Ramos (cell line): ENCODE data around the gene FILIP1L.

Source experiments
- in situ Hi-C: fragments of 300-500 bp; cut with MboI; formaldehyde crosslinking; loops from one replicate; pipeline ENCODE4 v1.14.3; 2022; ENCODE audit warnings: low sequenced_read_pairs; ENCODE audit not compliant: unreplicated experiment

Gene FILIP1L

DNA sequence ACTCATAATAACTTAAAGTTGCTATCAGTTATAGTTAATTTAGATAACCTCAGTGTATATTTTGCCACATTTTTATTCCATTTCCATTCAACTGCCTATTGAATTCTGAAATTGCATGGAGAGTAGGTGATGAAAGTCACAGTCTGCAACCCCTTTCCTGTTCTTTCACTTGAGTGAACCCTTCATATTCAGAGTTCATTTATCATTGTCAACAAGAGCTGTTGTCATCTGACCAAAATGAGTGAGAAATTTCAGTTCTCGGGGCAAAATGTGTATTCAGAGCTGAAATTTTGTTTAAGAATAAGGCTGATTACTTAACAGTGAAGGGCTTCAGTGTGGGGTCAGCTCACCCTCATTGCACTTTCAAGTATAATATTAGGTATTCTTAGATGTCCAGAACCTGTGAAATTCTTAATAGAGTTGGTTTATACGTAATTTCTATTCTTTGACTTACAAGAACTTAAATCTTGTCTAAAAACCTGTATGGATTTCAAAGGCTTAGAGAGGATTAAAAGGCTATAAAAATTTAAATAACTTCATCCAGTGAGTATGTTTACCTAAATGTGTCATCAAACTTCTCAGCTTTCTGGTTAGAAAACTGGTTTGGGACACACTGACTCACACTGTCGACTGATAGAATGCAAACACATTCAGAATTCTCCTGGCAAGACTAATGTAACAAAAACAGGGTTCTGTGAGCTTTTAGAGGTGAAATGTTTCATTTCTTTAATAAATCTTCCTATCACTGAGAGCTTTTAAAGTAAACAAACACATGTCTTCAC lies 204.4 kb downstream of the FILIP1L start:
- in situ Hi-C loops: no loop called here

DNA sequence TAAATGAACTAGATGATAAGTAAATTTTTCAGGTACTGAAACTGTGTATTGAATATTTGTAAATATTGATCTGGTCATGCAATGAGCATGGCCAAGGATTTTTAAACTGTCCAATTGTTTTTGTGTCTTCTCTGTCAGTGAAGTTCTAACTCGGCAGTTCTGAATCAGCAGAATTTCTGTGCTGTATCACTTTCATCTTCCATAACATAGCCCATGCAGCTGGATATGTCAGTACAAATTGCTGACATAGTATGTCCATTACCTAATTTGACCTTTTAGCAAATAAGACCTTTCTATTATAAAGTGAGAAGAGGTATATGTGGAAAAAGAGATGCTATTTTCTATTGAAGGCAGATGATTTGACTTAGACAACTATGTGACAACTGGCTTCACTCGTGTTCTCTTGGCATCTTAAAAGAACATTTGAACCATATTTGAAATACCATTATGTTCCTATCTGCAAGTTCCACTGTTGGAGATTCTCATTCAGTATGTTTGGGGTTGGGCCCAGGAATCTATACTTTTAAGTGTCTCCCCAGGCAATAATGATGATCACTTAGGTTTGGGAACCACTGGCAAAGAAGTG lies 206.2 kb downstream of the FILIP1L start:
- in situ Hi-C loops: no loop called here

DNA sequence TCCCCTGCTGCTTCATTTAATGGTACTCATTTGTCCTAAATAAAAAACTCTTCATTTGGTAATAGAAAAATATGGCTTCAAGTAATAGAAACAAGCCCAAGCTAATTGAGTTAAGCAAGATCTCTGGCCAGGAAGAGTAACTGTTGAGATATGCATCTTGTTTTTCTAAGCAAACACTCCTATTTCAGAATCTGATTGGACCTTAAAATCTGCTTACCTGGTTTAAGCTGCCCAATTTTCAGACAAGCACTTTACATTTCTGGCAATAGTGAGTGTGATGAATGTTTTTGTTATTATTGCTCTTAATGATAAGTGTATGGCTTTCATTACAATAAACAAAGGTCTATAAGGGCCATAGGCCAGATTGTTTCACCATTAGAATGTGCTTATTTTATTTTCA lies 210.4 kb downstream of the FILIP1L start:
- in situ Hi-C loops: no loop called here

DNA sequence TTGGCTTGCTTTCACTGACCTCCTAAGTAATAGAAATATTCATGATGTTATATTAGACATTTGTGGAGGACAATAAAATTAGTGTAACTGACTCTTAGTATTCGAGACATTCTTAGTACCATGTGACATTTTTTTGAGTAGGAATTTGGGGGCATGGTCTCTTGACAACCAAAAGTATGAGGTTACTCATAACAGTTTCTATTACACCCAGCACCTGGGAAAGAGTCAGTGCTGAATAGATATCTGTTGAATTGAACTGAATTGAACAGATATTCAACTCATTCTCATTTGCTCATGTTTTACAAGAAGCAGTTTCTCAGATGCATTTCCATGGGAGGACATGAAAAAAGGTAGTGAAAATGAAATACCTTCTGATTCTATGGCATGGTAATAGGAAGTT lies 212.2 kb downstream of the FILIP1L start:
- in situ Hi-C loops: no loop called here

DNA sequence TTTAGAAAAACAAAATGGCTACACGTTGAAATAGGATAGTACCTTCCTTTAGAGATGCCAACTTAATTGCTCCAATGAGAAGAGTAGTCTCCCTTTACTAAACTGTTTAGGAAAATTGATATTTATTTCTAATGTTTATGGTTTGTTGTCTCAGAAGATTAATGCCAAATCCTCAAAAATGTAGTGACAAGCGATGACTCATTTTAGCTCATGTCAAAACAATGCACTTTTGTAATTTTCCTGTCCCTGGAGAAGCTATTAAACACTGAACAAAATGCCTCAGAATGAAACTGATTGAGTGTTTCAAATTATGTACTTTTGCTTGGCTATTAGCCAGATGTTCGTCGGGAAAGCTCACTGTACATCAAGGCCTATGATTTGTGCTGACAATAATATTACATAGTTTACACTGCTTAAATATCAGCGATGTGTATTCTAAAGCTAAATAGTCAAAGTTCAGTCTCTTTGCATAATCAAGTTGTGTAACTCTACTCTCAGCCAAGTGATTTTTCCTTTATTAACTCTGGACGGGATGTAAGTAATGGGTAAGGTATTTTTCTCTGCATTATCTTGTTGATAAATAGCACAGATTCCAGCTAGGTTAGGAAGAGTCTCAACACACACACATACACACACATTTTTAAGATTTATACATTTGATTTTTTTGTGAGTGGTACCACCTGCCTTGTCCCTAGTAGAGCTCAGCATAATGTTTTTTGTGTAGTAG lies 212.9 kb downstream of the FILIP1L start:
- in situ Hi-C loops: no loop called here

DNA sequence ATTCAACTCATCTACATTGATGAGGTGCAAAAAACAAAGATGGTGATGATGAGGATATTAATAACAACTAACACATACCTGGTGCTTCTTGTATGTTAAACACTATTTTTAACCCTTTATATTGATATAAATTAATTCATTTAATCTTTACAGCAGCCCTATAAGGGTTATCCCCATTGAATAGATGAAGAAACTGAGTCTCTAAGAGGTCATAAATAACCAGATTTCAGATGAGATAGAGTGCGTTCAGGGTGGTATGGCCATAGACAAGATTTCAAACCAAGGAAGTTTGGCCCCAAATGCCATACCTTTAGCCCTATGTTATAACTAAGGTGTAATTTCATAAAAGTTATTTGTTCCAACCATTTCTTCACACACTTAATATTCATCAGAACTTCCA lies 214.1 kb downstream of the FILIP1L start:
- in situ Hi-C loops: no loop called here

DNA sequence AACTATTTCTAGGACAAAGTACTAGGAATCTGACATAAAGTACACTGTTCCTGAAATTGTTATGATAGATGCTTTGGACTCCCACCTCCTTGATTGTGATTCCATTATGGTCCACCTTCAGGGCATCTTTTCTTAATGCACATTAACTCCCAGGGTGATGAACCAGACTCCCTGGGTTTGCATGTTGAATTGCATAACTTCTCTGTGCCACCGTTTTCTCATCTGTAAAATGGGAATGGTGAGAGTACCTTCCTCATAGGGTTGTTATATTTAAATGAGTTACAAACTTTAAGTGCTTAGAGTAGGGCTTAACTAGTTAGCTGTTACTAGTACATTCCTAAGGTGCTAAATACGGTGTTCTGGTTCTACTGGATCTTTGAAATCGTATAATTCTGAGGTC lies 214.7 kb downstream of the FILIP1L start:
- in situ Hi-C loops: no loop called here

DNA sequence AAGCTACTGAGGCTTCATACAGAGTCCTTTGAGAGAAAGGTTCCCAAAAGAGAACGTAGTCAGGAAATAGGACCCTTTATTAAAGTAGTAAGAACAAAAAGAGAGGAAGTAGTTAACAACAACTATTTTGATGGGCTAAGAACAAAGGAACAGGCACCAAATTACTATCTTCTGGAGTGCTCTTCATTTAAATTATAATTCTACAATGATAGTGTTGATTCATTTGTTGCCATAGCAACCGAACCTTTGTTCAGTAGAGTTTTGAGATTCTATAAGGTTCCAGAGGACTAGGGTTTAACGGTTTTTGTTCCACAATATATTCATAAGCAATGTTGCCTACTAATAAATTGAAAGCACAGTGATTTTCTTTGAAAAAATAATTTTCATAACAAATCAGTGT lies 217.8 kb downstream of the FILIP1L start:
- in situ Hi-C loops: no loop called here

DNA sequence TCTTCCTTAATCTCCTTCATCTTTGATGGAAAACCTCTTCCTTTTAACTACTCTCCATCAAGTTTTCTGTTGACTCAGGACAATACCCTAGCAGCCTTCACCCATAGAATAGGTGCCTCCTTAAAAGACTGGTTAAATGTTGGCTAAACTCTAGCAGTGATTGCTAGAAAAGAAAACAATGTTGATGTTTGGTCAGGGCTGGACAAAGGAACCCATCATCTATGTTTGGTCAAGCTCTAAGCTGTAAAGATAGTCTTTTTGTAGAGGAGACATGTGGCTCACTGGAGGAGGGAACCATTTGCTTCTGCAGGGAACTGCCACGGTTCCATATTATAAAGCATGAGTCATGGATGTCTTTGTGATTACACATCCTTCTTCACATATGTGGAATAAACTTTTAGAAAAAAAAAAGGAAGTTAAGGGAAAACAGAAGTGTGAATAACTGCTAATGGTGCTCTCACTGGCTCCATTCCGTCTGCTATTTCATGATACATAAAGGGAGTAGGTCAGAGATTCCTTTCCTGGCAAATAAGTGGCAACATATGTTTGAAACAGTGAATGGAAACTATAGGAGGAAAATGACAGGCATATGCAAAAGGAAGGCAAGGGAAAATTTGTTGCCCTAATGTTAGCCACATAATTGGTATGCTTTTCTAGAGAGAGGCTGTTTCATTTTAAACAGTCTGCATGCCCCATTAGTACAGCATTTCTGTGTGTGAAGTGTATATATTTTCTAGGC lies 218.4 kb downstream of the FILIP1L start:
- in situ Hi-C loops: no loop called here

DNA sequence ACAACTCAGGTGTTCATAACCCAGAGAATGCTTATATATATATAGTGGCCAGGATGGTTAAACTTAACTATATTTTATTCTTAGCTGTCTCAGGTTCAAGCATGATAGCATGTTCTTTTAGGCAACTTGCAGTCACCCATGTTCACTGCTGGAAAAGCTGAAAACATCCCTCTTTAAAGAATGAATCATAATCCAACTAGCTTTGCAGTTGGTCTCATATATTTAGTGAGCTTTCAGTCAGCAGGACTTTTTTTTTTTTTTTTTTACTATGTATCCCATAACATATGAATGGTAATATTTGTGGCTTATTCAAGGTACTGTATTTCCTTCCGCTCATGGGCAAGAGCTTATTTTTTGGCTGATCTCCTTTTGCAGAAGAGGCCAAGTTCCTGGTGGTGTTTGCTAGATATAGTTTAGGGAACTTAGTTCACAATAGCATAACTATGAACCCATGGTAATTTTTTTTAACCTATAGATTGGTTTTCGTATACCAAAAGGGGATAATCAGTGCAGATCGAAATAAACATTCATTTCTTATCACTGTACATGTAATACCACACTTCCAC lies 219.1 kb downstream of the FILIP1L start:
- in situ Hi-C loops: no loop called here

DNA sequence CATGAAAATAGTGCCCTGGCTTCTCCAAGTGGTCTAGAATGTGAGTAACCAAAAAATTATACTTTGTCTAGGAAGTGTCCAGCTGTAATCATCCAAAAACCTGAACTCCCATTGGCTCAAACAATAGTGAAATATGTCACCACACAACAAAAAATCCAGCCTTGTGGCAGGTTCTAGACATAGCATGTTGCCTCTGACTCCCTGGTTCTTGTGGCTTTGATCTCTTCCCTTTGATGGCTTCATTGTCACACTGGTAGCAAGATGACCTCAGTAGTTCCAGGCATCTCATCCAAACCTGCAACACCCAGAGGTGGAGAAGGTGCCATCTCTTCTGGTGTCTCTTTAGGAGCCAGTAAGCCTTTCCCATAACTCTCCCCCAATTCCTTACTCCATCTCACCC lies 222.0 kb downstream of the FILIP1L start:
- in situ Hi-C loops: no loop called here

DNA sequence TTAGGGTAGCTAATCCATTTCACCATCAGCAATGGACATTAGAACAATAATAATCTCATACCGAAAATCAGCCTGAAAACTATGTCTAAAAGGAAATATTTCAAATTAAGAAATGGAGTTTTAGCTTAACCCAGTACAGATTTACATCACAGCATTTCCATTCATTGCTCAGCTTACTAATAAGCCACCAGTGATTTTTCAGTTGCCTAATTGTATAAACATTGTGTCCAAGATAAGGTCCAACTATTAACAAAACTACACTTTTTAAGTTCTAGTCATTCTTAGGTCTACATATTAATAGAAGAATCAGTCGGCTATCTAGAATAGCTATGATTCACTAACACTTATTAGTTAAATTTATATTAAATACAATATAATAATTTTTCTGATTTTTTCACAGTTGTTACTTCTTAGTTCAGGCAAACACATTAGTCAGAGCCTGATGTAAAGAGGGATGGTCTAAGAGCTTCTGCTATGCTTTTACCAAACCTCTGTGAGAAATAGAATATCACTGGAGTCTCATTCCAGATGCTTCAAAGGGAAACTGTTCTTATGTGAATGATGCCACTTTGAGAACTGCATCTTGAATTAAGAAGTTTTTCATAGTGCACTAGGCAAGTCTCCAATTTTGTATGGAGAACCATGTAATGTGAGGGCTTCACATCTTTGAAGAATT lies 222.6 kb downstream of the FILIP1L start:
- in situ Hi-C loops: no loop called here

DNA sequence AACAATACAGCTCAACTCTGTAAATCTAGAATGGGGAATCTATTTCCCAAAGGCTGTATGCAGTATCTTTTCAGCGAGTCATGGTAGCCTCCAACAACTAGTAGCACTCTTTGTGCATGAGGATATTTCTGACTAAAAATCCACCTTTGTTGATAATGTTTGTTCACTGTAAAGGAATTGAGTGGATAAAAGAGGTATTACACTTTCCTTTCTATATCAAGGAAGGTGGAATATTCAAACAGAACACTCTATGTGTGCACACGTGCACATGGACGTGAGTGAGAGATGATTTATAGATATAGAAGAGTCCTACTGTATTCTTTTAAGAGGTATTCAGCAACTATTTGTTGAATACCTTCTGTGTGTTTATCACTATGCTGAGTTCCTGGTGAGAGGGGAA lies 228.4 kb downstream of the FILIP1L start:
- in situ Hi-C loops: no loop called here

DNA sequence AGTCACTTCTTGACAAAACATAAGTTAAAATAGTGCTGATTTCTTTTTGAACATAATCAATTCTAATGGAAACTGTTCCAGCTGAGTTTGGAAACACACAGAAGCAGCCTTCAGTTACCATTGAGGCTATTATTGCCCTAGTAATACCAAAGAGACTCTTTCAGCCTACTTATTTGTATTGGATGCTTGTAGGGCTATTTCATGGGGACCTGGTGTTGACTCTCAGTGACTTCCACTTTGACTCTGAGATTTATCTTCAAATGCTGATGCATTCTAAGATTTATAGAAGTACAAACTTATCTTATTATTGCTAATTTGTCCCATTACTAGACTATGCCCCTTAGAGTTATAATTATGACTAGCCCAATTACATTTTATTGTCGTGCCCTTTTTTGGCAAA lies 229.2 kb downstream of the FILIP1L start:
- in situ Hi-C loops: no loop called here

DNA sequence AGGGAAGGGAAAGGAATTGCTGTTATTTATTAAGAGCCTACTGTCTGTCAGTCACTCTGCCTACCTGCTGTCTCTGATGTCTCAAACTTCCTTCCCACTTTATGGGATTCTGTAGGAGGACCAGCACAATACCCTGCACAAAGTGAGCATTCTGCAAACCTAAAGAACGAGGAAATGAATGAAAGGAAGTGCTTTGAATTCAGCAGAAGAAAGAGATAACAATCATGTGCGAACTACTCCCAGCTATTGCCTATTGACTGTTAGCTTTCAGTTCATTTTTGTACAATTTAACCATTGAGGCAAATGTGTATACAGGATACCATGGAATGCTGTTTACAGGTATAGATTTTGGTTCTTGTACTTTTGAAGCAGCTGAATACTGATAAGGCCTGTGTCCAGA lies 229.8 kb downstream of the FILIP1L start:
- in situ Hi-C loops: no loop called here

DNA sequence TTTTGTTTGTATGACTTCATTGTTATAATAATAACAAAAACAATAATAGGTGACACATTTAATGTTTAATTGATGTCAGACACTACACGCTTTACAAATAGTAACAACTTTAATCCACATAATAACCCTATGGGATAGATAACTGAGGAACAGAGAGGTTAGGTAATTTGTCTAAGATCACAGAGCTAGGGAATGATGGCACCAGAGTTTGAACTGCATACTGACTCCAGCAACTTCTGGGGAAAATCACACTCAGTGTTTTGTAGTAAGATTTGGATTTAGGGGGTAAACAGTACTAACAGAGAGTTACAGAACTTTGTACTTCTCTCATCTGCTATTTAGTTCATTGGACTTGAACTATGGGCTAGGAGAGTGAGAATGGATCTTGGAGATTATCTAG lies 230.6 kb downstream of the FILIP1L start:
- in situ Hi-C loops: no loop called here

DNA sequence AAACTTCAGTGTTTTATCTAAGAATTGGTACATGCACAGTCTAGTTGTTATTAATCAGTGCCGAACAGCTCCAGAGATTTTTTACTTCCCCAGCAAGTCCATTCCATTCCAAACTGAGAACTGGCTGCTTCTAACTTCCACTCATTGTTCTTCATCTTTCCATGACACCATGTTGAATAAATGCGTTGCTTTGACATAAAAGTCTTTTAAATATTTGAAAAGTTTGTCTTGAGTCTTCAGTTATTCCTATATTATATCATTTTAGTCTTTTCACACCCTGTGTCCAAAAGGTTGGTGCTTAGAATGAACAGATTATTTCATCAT lies 231.2 kb downstream of the FILIP1L start:
- in situ Hi-C loops: no loop called here

DNA sequence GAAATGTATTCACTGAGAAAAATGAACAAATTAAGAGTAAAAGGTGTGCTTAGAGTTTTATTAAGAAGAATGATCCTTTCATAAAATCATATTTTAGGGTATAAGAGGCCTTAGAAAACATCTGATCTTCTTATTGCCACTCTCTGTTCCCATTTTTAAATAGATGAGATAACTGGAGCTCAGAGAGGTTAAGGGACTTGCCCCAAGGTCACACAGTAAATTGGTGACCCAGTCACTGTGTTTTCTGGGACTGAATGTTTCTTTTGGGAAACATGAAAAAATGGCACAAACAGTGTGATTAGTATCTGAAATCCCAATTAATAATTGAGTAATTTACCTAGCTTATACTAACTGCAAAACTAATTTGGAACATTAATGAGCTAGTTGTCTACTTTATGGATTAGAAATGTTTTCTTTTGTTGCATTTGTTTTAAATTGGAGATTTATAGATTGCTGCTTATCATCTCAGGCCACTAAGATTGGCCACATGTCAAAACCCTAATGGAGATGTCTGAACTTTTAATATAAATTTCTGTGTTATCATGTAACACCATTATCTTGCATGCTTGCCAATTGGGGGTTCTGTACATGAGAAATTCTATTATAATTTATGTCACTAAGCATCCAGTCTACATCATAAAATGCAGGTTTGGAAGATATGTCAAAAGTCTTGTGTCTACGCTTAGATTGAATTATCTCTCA lies 231.7 kb downstream of the FILIP1L start:
- in situ Hi-C loops: no loop called here

DNA sequence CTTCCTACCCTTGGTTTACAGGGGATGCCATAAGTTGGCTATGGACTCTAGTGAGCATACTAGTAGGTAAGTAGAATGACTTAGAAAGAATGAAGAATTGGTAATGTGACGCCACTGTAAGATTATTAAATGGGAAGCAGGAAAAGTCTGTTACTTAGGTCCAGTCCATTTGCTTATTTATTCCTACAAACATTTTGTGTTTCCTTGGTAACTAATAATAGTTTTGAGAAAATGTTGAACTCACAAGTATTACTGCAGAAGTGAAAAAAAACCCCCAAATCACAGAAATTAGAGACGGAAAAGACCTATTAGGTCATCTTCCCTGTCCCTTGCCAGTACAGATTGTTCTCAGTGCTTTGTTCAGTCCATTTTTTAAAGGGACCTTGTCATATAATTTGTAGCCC lies 233.2 kb downstream of the FILIP1L start:
- in situ Hi-C loops: no loop called here

DNA sequence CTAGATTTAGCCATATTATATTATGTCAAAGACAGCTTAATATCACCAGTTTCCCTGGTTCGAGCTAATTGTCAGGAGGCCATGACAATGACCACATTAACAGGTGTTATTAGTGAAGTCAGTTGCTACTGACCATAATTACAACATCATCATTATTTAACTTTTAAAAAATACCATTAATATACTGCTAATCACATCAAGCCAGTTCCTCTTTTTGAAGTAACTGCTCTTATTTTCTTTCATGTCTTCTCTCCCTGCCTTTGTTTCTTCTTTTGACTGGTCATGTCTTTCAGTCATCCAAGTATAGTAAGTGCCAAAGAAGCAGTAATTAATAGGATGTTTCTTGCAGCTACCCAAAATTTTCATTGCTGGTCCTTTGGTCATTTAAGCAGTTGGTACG lies 235.0 kb downstream of the FILIP1L start:
- in situ Hi-C loops: no loop called here
